HepG2 (cell line): ENCODE results near the gene SHISA5. TPM values are rescaled to one million over a fixed set of nuclear protein-coding genes. Genes with fewer than 3 reads are reported as not detected.

Source experiments
- ATF5 ChIP-seq: sonication (generic); formaldehyde crosslinking; IDR thresholded peaks from 2 replicates; pipeline ENCODE4 v1.4.0; 2020; ENCODE audit warnings: mild to moderate bottlenecking, low read depth, missing genetic modification reagents
- BRCA1 ChIP-seq: sonication (generic); formaldehyde crosslinking; IDR thresholded peaks from 2 replicates; pipeline ENCODE4 v1.4.0; 2020; ENCODE audit warnings: missing genetic modification reagents
- CCDC6 ChIP-seq: sonication (generic); formaldehyde crosslinking; IDR thresholded peaks from 2 replicates; pipeline ENCODE4 v1.8.1; 2022; ENCODE audit warnings: mild to moderate bottlenecking, missing genetic modification reagents, moderate library complexity
- DR1 ChIP-seq: sonication (generic); formaldehyde crosslinking; IDR thresholded peaks from 2 replicates; pipeline ENCODE4 v1.8.0; 2021; ENCODE audit warnings: mild to moderate bottlenecking, missing genetic modification reagents, inconsistent platforms
- FOXO1 ChIP-seq: sonication (generic); formaldehyde crosslinking; IDR thresholded peaks from 2 replicates; pipeline ENCODE4 v1.4.0; 2020; ENCODE audit warnings: missing genetic modification reagents
- MZF1 ChIP-seq: sonication (generic); formaldehyde crosslinking; IDR thresholded peaks from 2 replicates; pipeline ENCODE4 v1.8.1; 2023; ENCODE audit warnings: mild to moderate bottlenecking, missing genetic modification reagents, borderline replicate concordance
- PHF21A ChIP-seq: sonication (generic); formaldehyde crosslinking; IDR thresholded peaks from 2 replicates; pipeline ENCODE4 v1.5.0; 2020; ENCODE audit warnings: mild to moderate bottlenecking, missing genetic modification reagents
- POLR2AphosphoS5 ChIP-seq: IDR thresholded peaks from 2 replicates; pipeline ENCODE4 v1.6.1; 2012; ENCODE audit warnings: low read depth, low read length
- RELA ChIP-seq: sonication (generic); formaldehyde crosslinking; IDR thresholded peaks from 2 replicates; pipeline ENCODE4 v1.4.0; 2020; ENCODE audit warnings: missing genetic modification reagents
- RFXAP ChIP-seq: sonication (generic); formaldehyde crosslinking; IDR thresholded peaks from 2 replicates; pipeline ENCODE4 v1.4.0; 2020; ENCODE audit warnings: missing genetic modification reagents, borderline replicate concordance
- RORA ChIP-seq: sonication (generic); formaldehyde crosslinking; IDR thresholded peaks from 2 replicates; pipeline ENCODE4 v1.5.0; 2020; ENCODE audit warnings: mild to moderate bottlenecking, missing genetic modification reagents, moderate library complexity
- SOX5 ChIP-seq: IDR thresholded peaks from 2 replicates; pipeline ENCODE4 v1.6.1; 2016; ENCODE audit warnings: borderline replicate concordance
- SP2 ChIP-seq: sonication (generic); formaldehyde crosslinking; IDR thresholded peaks from 2 replicates; pipeline ENCODE4 v1.5.1; 2020; ENCODE audit warnings: mild to moderate bottlenecking, missing genetic modification reagents
- ZNF121 ChIP-seq: sonication (generic); formaldehyde crosslinking; IDR thresholded peaks from 2 replicates; pipeline ENCODE4 v1.5.0; 2020; ENCODE audit warnings: mild to moderate bottlenecking, missing genetic modification reagents
- ZNF138 ChIP-seq: sonication (generic); formaldehyde crosslinking; IDR thresholded peaks from 2 replicates; pipeline ENCODE4 v1.5.0; 2020; ENCODE audit warnings: mild to moderate bottlenecking, low read depth, missing genetic modification reagents
- ZNF20 ChIP-seq: sonication (generic); formaldehyde crosslinking; IDR thresholded peaks from 2 replicates; pipeline ENCODE4 v1.4.0; 2020; ENCODE audit warnings: mild to moderate bottlenecking, moderate library complexity, missing genetic modification reagents
- ZNF550 ChIP-seq: sonication (generic); formaldehyde crosslinking; IDR thresholded peaks from 2 replicates; pipeline ENCODE4 v1.4.0; 2020; ENCODE audit warnings: mild to moderate bottlenecking, missing genetic modification reagents, borderline replicate concordance
- ZNF558 ChIP-seq: sonication (generic); formaldehyde crosslinking; IDR thresholded peaks from 2 replicates; pipeline ENCODE4 v1.9.0; 2022; ENCODE audit warnings: mild to moderate bottlenecking, missing genetic modification reagents, borderline replicate concordance
- ZNF800 ChIP-seq: sonication (generic); formaldehyde crosslinking; IDR thresholded peaks from 2 replicates; pipeline ENCODE4 v1.4.0; 2020; ENCODE audit warnings: missing genetic modification reagents
- ZSCAN9 ChIP-seq: IDR thresholded peaks from 2 replicates; pipeline ENCODE4 v1.6.1; 2016; ENCODE audit warnings: borderline replicate concordance
- polyA plus RNA-seq, 8 experiments: library from polyadenylated mRNA; depleted of rRNA in 3 of 8; stranded (reverse) in 7 of 8; unstranded in 1 of 8; fragments of >200 nt; fragmentation: Illumina TruSeq in 4 of 8; extraction: Trizol in 4 of 8; gene quantifications; 2 replicates each; pipeline versions ENCODE4 v1.2.1 to v1.2.3, GENCODE V29; 2011 to 2016; ENCODE audit warnings: low read depth in 4 of 8, missing spikeins in 1 of 8, mixed read lengths in 1 of 8; ENCODE audit not compliant: insufficient read depth in 1 of 8
- total RNA-seq, 5 experiments: library from RNA; depleted of rRNA; stranded (reverse); fragments of >200 nt; fragmentation: Illumina TruSeq; extraction: Trizol; gene quantifications; 2 replicates each; pipeline ENCODE4 v1.2.3, GENCODE V29; 2016; ENCODE audit warnings: low read depth in 1 of 5
- TF ChIP-seq, protein P1 (sequence below): sonication (generic); formaldehyde crosslinking; IDR thresholded peaks from 2 replicates; pipeline ENCODE4 v1.5.0; 2020; ENCODE audit warnings: missing genetic modification reagents, mild to moderate bottlenecking, borderline replicate concordance
- TF ChIP-seq, protein P2 (sequence below): sonication (generic); formaldehyde crosslinking; IDR thresholded peaks from 2 replicates; pipeline ENCODE4 v1.4.0; 2020; ENCODE audit warnings: mild to moderate bottlenecking, missing genetic modification reagents
- TF ChIP-seq, protein P3 (sequence below): sonication (generic); formaldehyde crosslinking; IDR thresholded peaks from 2 replicates; pipeline ENCODE4 v1.8.1; 2023; ENCODE audit warnings: mild to moderate bottlenecking, inconsistent platforms, moderate library complexity, missing genetic modification reagents, borderline replicate concordance

The SHISA5 gene
- total and polyA plus RNA-seq, 2 of the 13 experiments (the other 11 are each of a cell fraction or from before 2014, with no cell fraction given), result 75.8 to 91.4 TPM

DNA sequence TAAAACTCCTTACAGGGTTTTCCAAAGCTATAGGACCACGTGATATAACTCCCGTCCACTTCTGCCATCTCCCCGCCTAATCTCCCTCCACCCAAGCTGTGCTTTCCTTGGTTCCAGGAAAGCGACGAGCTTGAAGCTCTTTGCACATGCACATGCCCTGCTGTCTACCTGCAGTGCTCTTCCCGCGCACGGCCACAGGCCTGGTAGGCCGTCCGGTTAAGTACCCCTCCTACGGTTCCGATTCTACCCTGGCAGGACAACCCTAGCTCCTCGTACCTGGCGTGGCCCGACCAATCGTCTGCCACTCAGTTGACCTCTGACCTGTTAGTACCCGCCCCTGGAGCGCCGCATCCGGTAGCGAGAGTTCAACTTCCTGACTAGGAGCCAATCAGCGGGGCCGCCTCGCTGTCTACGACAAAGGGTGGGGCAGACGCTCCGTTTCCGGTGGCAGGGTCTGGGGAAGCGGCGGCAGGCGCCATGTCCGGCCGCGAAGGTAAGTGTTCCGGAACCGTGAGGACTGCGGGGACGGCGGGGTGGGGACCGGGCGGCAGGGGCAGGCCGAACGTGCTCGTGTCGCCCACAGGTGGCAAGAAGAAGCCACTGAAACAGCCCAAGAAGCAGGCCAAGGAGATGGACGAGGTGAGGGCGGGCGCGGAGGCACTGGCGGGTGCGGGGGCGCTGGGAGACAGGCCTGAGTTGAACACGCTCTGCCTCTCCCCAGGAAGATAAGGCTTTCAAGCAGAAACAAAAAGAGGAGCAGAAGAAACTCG, 64.0 kb downstream of the SHISA5 start, which contains the start of the genes CCDC51 and TMA7 (continued):
- no peak for TF ChIP-seq ZNF800 (CRISPR knock-in tag)
- peak; percentile 90 for TF ChIP-seq ZNF138 (CRISPR knock-in tag)
- TF ChIP-seq, protein P1, sequence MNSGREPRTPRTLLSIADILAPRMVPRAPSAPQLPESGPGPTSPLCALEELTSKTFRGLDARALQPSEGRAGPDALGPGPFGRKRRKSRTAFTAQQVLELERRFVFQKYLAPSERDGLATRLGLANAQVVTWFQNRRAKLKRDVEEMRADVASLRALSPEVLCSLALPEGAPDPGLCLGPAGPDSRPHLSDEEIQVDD (CRISPR knock-in tag), result 0 out of 2 replicates have a peak, but pooled peaks have one; percentile 35
- TF ChIP-seq, protein P2, sequence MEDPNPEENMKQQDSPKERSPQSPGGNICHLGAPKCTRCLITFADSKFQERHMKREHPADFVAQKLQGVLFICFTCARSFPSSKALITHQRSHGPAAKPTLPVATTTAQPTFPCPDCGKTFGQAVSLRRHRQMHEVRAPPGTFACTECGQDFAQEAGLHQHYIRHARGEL, result peak; percentile 85; the same call in 1 of the 2 replicates
- TF ChIP-seq ATF5 (CRISPR knock-in tag), result peak; percentile 60; the same call in 1 of the 2 replicates
- TF ChIP-seq CCDC6 (CRISPR knock-in tag), result peak; percentile 51
- peak; percentile 73; the same call in 1 of the 2 replicates for TF ChIP-seq ZNF558 (CRISPR knock-in tag)
- TF ChIP-seq ZNF20 (CRISPR knock-in tag), result 0 out of 2 replicates have a peak, but pooled peaks have one; percentile 43
- TF ChIP-seq ZNF121, result no peak
- TF ChIP-seq SP2 (CRISPR knock-in tag), result peak; percentile 98
- TF ChIP-seq ZSCAN9 (CRISPR knock-in tag), result no peak; the same call in 1 of the 2 replicates
- no peak; the same call in 1 of the 2 replicates for TF ChIP-seq ZNF550 (CRISPR knock-in tag)
- no peak for TF ChIP-seq RELA
- no peak; the same call in 1 of the 2 replicates for TF ChIP-seq SOX5 (CRISPR knock-in tag)
- TF ChIP-seq RORA (CRISPR knock-in tag), result no peak
- peak; percentile 95 for TF ChIP-seq MZF1 (CRISPR knock-in tag)
- no peak for TF ChIP-seq BRCA1
- peak; percentile 83 for TF ChIP-seq POLR2AphosphoS5
- peak; percentile 65 for TF ChIP-seq PHF21A (CRISPR knock-in tag)
- TF ChIP-seq, protein P3, sequence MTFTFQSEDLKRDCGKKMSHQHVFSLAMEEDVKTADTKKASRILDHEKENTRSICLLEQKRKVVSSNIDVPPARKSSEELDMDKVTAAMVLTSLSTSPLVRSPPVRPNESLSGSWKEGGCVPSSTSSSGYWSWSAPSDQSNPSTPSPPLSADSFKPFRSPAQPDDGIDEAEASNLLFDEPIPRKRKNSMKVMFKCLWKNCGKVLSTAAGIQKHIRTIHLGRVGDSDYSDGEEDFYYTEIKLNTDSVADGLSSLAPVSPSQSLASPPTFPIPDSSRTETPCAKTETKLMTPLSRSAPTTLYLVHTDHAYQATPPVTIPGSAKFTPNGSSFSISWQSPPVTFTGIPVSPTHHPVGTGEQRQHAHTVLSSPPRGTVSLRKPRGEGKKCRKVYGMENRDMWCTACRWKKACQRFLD (CRISPR knock-in tag), result 0 out of 2 replicates have a peak, but pooled peaks have one; percentile 72
- 0 out of 2 replicates have a peak, but pooled peaks have one; percentile 8 for TF ChIP-seq RFXAP (CRISPR knock-in tag)
- TF ChIP-seq DR1 (CRISPR knock-in tag), result peak; percentile 87
- 0 out of 2 replicates have a peak, but pooled peaks have one; percentile 28 for TF ChIP-seq FOXO1 (CRISPR knock-in tag)
